Right hindlimb (tissue), 1 donor: ENCODE data around the gene DNM3.

Experiments
- DNase-seq: peaks from one replicate; pipeline ENCODE4 v3.0.0-alpha.2; 2018

The DNM3 gene

GRCh38 chr1:172146141-172146850, 305.0 kb downstream of the DNM3 start:
- no peak for DNase-seq

- no peak for DNase-seq
Observed at GRCh38 chr1:172147541-172147940, 306.2 kb downstream of the DNM3 start.

- DNase-seq: no peak
Observed at GRCh38 chr1:172148213-172148612, 306.9 kb downstream of the DNM3 start.

GRCh38 chr1:172148707-172149106, 307.4 kb downstream of the DNM3 start:
- no peak for DNase-seq

- no peak for DNase-seq
Observed at GRCh38 chr1:172149346-172149745, 308.0 kb downstream of the DNM3 start.

GRCh38 chr1:172154551-172154950, 313.3 kb downstream of the DNM3 start:
- DNase-seq: no peak

GRCh38 chr1:172155766-172156165, 314.5 kb downstream of the DNM3 start:
- DNase-seq: no peak

DNA sequence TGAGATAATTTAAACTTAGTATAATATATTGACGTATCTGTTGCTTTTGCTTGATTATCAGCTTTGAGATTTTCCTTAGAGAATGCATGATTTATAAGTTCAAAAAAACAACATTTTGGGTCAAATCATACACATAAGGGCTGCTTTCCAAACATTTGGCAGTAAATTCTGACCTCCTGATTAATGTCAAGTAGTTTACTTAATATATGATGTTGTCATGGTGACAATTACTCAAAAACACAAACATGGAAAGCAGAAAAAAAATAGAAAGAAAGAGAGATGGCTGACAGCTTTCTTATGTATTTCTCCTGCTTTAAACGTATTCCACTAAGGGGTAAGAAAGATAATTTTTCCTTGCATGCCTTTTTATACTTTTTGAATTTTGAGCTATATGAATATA, 320.9 kb downstream of the DNM3 start:
- DNase-seq: no peak

GRCh38 chr1:172163498-172164215, 322.4 kb downstream of the DNM3 start:
- no peak for DNase-seq

DNA sequence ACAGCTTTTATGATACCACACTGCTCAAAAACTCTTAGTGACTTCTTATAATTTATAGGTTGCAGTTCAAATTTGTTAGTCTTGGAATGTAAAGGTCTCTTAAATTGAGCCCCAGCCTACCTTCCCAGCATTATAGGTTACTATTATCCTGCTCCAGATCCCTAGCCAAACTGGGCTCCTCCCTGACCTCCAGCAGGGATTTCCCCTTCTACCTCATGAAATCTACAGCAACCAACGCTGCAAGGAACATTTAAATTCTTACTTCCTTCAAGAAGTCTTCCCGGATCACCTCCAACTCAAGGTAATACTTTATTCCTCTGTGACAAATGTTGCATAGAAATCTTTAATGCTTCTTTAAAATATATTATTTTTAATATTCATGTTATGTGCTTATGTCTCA, 324.1 kb downstream of the DNM3 start:
- DNase-seq: no peak

- DNase-seq: peak; percentile 32
Observed at GRCh38 chr1:172167796-172168596, 326.7 kb downstream of the DNM3 start.

GRCh38 chr1:172168597-172168872, 327.2 kb downstream of the DNM3 start:
- DNase-seq: no peak

GRCh38 chr1:172169836-172170235, 328.5 kb downstream of the DNM3 start:
- no peak for DNase-seq

- no peak for DNase-seq
Observed at GRCh38 chr1:172172352-172172831, 331.1 kb downstream of the DNM3 start.

- DNase-seq: no peak
Observed at GRCh38 chr1:172176206-172176605, 334.9 kb downstream of the DNM3 start.

GRCh38 chr1:172177849-172178248, 336.6 kb downstream of the DNM3 start:
- no peak for DNase-seq

GRCh38 chr1:172178886-172179285, 337.6 kb downstream of the DNM3 start:
- DNase-seq: no peak

GRCh38 chr1:172179918-172180317, 338.6 kb downstream of the DNM3 start:
- DNase-seq: no peak

GRCh38 chr1:172180501-172181285, 339.4 kb downstream of the DNM3 start:
- peak; percentile 67 for DNase-seq

GRCh38 chr1:172184506-172185191, 343.4 kb downstream of the DNM3 start:
- DNase-seq: peak; percentile 36

- DNase-seq: peak; percentile 67
Observed at GRCh38 chr1:172185211-172185610, 343.9 kb downstream of the DNM3 start.

GRCh38 chr1:172185996-172186395, 344.7 kb downstream of the DNM3 start:
- DNase-seq: no peak
